NCI-H82 treated with DMSO at 0.1 percent for 48 hours (cell line): ENCODE results near the gene PLCB4.

Experiments
- DNase-seq: peaks from one replicate; lab custom pipeline; 2025; ENCODE audit not compliant: unreplicated experiment; lab: John Stamatoyannopoulos, UW

PLCB4 gene

GRCh38 chr20:9100691-9101090 is 31.8 kb downstream of the PLCB4 start:
- no peak for DNase-seq

- DNase-seq: no peak
These were observed 33.6 kb downstream of the PLCB4 start for GRCh38 chr20:9102456-9102855.

GRCh38 chr20:9103955-9104354 is 35.1 kb downstream of the PLCB4 start:
- no peak for DNase-seq

GRCh38 chr20:9108260-9108659 is 39.4 kb downstream of the PLCB4 start:
- DNase-seq: no peak

GRCh38 chr20:9109566-9109965 is 40.7 kb downstream of the PLCB4 start:
- no peak for DNase-seq

- DNase-seq: no peak
These were observed 41.5 kb downstream of the PLCB4 start for GRCh38 chr20:9110365-9110764.

- DNase-seq: no peak
These were observed 42.1 kb downstream of the PLCB4 start for GRCh38 chr20:9110916-9111432.

- DNase-seq: no peak
These were observed 43.9 kb downstream of the PLCB4 start for GRCh38 chr20:9112541-9113515.

- DNase-seq: peak; percentile 29
These were observed 45.8 kb downstream of the PLCB4 start for GRCh38 chr20:9114709-9115108.

- DNase-seq: no peak
These were observed 48.7 kb downstream of the PLCB4 start for GRCh38 chr20:9117548-9117947.

- DNase-seq: peak; percentile 32
These were observed 50.9 kb downstream of the PLCB4 start for GRCh38 chr20:9119776-9120175.

- DNase-seq: no peak
These were observed 52.3 kb downstream of the PLCB4 start for GRCh38 chr20:9121211-9121610.

- no peak for DNase-seq
These were observed 53.7 kb downstream of the PLCB4 start for GRCh38 chr20:9122571-9122970.

GRCh38 chr20:9126527-9126926 is 57.6 kb downstream of the PLCB4 start:
- no peak for DNase-seq

GRCh38 chr20:9128568-9128967 is 59.7 kb downstream of the PLCB4 start:
- DNase-seq: no peak

- DNase-seq: no peak
These were observed 60.9 kb downstream of the PLCB4 start for GRCh38 chr20:9129756-9130155.

- DNase-seq: no peak
These were observed 61.6 kb downstream of the PLCB4 start for GRCh38 chr20:9130521-9130920.

GRCh38 chr20:9131841-9132240 is 63.0 kb downstream of the PLCB4 start:
- no peak for DNase-seq

- no peak for DNase-seq
These were observed 65.5 kb downstream of the PLCB4 start for GRCh38 chr20:9134346-9134745.

- DNase-seq: no peak
These were observed 67.2 kb downstream of the PLCB4 start for GRCh38 chr20:9136114-9136513.

- no peak for DNase-seq
These were observed 68.1 kb downstream of the PLCB4 start for GRCh38 chr20:9137001-9137400.

- no peak for DNase-seq
These were observed 70.4 kb downstream of the PLCB4 start for GRCh38 chr20:9139106-9139833.
